ENCODE measurements around the gene SRPK2.
"Not testable (repeated sequence)": the region's sequence is repeated elsewhere in the genome, so short reads cannot be mapped to it uniquely, and the experiment has no call there.

The SRPK2 gene

GRCh38 chr7:105297309-105297708 is 91.4 kb downstream of the SRPK2 start:
- DNase-seq = peak in 1 of 3 donors; percentile 12

DNA sequence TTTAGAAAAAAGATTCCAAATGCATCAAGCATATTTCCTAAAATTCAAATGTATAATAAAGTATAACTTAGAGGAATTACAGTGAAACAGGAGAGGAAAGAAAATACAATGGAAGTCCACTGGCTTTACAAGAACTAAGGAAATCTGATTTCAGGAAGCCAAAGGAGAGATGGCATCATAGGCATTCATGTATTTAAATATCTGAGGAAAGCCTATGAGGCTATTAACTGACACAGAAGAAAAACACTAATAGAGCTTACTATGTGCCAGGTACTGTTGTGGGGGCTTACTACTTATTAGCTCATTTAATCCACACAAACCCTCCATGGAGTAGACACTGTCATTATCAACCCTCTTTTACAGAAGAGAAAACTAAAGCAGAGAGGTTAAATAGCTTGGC is 92.2 kb downstream of the SRPK2 start:
- no peak for DNase-seq

- no peak for DNase-seq
Observed at GRCh38 chr7:105295596-105296352, 92.9 kb downstream of the SRPK2 start.

DNA sequence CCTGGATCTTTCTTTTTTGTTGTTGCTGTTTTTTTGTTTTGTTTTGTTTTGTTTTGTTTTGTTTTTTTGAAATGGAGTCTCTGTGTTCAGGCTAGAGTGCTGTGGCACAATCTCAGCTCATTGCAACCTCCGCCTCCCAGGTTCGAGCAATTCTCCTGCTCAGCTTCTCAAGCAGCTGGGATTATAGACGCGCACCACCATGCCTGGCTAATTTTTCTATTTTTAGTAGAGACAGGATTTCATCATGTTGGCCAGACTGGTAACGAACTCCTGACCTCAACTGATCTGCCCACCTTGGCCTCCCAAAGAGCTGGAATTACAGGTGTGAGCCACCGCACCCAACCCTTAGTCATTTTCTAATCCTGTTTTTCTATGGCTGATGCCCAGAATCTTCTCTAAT is 94.2 kb downstream of the SRPK2 start:
- DNase-seq = not testable (repeated sequence)

GRCh38 chr7:105289704-105290103 is 99.0 kb downstream of the SRPK2 start:
- DNase-seq = no peak

DNA sequence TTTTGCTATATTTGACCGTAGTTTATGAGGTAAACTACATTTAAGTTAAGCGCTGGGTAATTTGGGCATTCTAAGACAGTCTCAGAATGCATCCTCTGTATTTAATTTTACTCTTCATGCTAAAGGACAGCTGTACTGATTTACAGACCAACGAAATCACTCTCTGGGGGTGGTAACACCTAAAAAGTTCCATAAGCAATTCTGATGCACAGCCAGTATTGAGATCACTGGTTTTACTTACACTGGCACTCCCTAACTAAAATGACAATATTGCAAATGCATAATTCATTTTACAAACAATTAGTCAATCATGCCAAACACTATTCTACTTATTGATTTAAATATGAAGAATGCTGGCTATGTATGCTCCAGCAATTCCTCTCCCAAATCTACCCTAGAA is 102.3 kb downstream of the SRPK2 start:
- DNase-seq = no peak

DNA sequence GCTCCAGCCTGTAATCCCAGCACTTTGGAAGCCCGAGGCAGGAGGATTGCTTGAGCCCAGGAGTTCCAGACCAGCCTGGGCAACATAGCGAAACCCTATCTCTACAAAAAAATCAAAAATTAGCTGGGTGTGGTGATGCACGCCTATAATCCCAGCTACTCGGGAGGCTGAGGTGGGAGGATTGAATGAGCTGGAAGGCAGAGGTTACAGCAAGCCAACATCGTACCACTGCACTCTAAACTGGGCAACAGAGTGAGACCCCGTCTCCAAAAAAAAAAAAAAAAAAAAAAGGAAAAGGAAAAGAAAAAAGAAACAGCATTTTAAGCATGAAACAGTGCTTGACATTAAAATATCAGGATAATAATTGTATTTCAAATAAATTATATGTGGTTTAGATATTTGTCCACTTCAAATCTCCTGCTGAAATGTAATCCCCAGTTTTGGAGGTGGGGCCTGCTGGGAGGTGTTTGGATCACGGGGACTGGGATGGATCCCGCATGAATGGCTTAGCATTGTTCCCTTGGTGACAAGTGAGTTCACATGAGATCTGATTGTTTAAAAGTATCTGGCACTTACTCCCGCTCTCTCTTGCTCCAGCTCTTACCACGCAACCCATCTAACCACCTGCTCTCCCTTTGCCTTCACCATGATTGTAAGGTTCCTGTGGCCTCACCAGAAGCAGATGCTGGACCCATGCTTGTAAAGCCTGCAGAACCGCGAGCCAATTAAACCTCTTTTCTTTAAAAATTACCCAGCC is 103.4 kb downstream of the SRPK2 start:
- DNase-seq = no peak

DNA sequence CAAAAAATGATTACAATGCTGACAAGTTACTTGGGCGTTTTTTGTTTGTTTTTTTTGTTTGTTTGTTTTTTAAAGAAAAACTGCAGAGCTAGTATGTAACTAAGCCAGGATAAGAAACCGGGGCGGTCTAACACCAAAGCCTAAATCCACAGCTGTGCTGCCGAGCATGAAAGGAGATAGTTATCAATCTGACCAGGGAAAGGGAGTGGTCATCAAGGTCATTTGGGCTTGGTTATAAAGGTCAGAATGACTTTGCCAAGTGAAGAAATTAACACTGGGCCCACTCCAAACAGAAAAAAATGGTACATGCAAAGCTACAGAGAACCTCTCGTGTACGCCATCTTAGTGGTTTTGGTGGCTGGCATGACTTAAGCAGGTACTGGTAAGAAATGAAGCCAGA is 104.7 kb downstream of the SRPK2 start:
- DNase-seq = no peak

- DNase-seq = no peak
Observed at GRCh38 chr7:105281966-105282365, 106.8 kb downstream of the SRPK2 start.

DNA sequence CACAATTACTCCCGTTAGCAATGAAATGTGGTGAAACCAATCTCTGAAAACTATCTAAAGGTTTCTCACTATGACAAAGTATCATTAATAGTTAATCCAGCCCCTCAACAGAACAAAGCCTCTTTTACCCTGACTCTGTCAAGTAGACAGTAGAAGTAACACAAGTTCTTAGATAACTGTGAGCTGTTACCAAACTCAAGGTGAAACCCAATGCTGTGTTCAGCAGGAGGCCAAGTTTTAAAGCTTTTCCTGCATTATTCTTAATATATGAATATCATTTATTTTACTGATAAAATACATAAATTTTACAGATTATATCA is 109.1 kb downstream of the SRPK2 start:
- no peak for DNase-seq

DNA sequence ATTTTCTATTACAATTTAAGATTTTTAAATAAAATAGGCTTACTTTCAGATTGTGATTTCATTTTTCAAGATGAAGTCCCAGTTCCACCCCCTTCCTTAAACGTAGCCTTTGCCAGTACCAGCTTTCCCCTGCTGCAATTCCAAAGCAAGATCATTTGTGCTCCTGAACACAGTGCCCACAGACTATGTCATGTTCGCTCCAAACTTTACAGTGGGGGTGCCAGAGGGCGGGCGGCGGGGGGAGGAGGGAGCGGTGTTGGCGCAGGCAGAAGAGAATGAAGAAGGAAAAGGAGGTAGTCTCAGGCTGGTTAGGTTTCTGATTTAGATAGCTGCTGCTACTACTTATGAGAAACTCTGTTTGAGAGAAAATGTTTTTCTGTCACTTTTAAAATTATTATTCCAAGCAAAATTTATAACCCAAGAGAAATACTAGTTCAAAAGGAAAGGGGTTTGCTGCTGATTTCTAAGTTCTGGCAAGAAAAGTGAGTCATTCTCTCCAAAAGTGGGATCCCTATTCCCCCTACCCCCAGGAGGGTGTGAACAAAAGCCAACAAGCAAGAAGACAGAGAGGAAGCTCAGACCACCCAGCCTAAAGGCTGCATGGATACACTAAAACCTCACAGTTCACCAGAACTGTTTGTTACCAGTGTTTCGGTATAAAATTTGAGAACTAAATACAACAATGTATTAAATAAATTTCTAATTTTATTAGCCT is 109.6 kb downstream of the SRPK2 start:
- no peak for DNase-seq

DNA sequence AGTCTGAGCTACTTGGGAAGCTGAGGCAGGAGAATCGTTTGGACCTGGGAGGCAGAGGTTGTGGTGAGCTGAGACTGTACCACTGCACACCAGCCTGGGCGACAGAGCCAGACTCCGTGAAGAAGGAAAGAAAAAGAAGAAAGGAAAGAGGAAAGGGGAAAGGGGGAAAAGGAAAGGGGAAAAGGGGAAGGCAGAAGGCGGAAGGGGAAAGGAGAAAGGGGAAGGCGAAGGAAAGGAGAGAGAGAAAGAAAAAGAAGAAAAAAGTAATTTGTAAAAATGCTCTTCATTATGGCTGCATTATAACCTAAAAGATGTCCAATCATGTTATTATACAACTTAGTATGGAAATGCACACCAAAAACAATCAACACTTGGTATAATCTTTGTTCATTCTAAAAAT is 110.2 kb downstream of the SRPK2 start:
- no peak for DNase-seq

GRCh38 chr7:105277341-105277740 is 111.4 kb downstream of the SRPK2 start:
- DNase-seq = no peak

DNA sequence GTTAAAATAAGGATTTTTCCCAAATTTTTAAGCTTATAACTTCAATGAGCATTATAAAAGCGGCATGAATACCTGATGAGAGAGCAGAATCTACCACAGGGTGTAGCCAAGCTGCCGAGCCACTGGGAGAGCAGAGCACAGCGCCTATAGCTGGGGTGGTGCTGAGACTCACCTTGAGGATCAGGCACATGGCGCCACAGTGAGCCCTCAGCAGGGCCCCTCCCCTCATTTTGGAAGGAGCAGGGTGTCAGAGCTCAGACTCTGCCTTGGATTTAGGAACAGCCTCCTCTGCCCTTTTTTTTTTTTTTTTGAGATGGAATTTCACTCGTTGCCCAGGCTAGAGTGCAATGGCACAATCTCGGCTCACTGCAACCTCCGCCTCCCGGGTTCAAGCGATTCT is 118.6 kb downstream of the SRPK2 start:
- DNase-seq = no peak

DNA sequence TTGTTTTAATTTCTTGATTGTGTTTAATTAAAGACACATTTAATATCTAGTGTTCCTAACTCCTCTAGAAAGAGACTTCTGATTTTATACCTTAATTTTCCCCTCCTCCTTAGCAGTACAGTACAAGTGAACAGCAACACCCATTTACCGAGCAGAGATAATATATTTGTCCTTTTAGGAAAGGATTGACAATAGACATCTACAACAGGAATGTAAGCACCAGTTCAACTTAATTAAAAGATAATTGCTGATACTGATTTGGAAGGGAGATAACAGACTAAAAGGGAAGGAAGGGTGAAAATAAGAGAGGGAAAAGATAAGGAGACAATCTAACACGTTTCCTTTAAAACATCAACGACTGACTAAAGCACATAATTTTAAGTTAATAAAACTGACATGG is 119.3 kb downstream of the SRPK2 start:
- no peak for DNase-seq

DNA sequence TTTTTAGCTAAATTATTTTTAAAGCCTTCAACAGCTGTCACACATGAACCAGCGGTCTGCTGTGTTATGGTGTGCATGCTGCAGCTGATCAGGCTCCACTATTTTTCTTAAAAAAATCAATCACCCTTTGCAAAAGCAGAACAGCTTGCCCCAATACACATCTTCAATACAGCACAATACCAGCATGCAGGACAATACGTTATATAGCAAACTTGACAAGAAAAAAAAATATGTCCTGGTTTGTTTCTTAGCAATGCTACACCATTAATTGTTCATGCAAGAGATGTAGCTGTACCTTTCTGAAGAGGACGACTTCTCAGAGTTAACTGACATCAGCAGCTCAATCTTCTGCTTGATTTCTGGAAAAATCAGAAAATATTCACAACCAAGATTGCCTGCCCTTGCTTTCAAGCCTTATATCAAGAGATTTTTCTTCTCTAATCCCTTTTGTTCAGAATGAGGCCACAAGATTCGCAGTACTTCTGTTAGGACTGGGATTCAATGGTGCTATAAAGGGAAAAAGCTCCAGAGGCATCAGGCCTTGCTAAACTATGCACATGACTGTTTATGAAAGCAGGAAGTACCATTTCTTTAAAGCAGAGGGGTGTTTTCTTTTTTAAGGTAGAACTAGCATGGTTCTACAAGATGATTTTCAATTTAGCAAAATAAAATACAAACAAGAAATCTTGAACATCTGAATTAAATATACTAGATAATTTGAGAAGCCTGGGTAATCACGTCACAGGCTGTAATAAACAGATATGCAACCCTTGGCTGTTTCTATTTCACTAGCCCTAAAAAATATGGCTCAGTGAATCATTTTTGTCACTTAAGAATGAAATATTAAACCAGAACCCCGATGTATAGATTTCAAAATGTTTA is 120.0 kb downstream of the SRPK2 start:
- DNase-seq = peak; percentile 57 to 75 (median 72)

- peak; percentile 30 to 67 (median 66) for DNase-seq
Observed at GRCh38 chr7:105268056-105268455, 120.7 kb downstream of the SRPK2 start.

DNA sequence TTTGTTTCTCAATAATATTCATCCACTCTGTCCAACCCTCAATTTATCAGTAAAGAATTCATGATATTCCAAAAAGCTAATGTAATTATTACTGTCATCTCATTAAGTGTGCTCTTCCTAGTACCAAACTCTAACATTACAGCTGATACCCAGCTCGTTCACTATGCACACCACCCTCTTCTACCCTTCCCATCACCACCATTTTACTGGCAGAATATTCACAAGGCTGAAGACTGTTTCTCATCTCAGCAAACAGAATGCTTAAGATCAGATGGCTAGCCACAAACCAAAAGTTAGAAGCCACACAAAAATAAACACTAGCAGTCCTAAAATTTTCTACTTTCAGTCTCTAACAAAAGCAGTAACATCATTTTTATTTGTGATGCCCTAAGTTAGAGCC is 121.5 kb downstream of the SRPK2 start:
- DNase-seq = no peak

GRCh38 chr7:105264707-105265106 is 124.0 kb downstream of the SRPK2 start:
- DNase-seq = no peak

GRCh38 chr7:105261689-105262088 is 127.0 kb downstream of the SRPK2 start:
- peak; percentile 22 to 41 (median 28) for DNase-seq

DNA sequence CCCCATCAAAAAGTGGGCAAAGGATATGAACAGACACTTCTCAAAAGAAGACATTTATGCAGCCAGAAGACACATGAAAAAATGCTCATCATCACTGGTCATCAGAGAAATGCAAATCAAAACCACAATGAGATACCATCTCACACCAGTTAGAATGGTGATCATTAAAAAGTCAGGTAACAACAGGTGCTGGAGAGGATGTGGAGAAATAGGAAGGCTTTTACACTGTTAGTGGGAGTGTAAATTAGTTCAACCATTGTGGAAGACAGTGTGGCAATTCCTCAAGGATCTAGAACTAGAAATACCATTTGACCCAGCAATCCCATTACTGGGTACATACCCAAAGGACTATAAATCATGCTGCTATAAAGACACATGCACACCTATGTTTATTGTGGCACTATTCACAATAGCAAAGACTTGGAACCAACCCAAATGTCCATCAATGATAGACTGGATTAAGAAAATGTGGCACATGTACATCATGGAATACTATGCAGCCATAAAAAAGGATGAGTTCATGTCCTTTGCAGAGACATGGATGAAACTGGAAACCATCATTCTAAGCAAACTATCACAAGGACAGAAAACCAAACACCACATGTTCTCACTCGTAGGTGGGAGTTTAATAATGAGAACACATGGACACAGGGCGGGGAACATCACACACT is 128.4 kb downstream of the SRPK2 start:
- DNase-seq = not testable (repeated sequence)

- DNase-seq = not testable (repeated sequence)
Observed at GRCh38 chr7:105258919-105259318, 129.8 kb downstream of the SRPK2 start.

Data from suppressor macrophage treated with lipopolysaccharide for 1 hour (primary cell).